ENCODE data around the gene KLF16. TPM values are rescaled to one million over a fixed set of nuclear protein-coding genes. Genes with fewer than 3 reads are reported as not detected.

The KLF16 gene
- total and polyA plus RNA-seq, 2 experiments from 2014 or later, result 6.4 to 16.0 TPM

GRCh38 chr19:1812426-1813191 is 50.8 kb downstream of the KLF16 start:
- Histone ChIP-seq H3K4me2 (peak overlapping the region; percentile 95), H3K4me3 (peak overlapping the region; percentile 41), H3K4me1 (ENCODE audit: insufficient read depth) (peaks cover 5% of the 10 kb centered on the region), H3K36me3 (replicated peaks; ENCODE audit: insufficient read depth, low read depth) (no peaks in the 10 kb centered on the region), H2AFZ (peak overlapping the region; percentile 79), H3K27ac (no peak overlapping the region), H4K20me1 (ENCODE audit: insufficient read depth, poor library complexity, severe bottlenecking) (no peaks in the 10 kb centered on the region), H3K9me3 (ENCODE audit: low read depth) (no peaks in the 10 kb centered on the region), H3K9me2 (replicated peaks; ENCODE audit: insufficient read depth) (no peaks in the 10 kb centered on the region), H3K79me2 (no peaks in the 10 kb centered on the region), H3K27me3 (no peaks in the 10 kb centered on the region)
- no peak for TF ChIP-seq EZH2 (IDR thresholded peaks at IDR 0.05; ENCODE audit: borderline replicate concordance)
- TF ChIP-seq, protein P1, sequence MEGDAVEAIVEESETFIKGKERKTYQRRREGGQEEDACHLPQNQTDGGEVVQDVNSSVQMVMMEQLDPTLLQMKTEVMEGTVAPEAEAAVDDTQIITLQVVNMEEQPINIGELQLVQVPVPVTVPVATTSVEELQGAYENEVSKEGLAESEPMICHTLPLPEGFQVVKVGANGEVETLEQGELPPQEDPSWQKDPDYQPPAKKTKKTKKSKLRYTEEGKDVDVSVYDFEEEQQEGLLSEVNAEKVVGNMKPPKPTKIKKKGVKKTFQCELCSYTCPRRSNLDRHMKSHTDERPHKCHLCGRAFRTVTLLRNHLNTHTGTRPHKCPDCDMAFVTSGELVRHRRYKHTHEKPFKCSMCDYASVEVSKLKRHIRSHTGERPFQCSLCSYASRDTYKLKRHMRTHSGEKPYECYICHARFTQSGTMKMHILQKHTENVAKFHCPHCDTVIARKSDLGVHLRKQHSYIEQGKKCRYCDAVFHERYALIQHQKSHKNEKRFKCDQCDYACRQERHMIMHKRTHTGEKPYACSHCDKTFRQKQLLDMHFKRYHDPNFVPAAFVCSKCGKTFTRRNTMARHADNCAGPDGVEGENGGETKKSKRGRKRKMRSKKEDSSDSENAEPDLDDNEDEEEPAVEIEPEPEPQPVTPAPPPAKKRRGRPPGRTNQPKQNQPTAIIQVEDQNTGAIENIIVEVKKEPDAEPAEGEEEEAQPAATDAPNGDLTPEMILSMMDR (IDR thresholded peaks at IDR 0.05; ENCODE audit: poor library complexity), result peak; percentile 58
- no peak for TF ChIP-seq EZH2phosphoT487 (IDR thresholded peaks at IDR 0.05; ENCODE audit: low read depth, severe bottlenecking, unreplicated experiment)
- WGBS (ENCODE audit: low lambda C conversion rate, missing lambda C conversion rate), result 1% methylated on average over 22 of the region's 47 CpGs
- peak; percentile 93 for DNase-seq (ENCODE audit: low spot score)

DNA sequence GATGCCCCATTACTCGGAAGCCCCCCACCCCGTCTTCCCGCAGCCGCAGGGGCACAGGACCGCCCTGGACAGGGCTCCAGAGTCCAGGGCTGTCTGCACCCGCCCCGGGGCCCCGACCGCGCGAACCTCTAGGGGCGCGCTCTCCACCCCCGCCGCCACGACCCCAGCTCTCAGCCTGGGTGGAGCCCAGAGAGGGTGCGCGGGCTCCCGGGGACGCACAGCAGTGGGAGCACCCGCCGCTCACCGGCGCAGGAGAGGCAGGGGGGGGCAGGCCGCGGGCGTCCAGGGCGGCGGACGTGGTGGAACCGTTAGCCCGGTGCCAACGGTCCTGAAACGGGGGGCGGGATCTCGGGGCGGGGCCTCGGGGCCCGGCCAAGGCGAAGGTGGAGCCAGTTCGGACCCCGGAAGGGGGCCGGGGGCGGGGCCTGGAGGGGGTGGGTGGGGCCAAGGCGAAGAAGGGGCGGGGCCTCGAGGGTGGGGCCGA is 51.4 kb downstream of the KLF16 start, which contains the start of gene ATP8B3:
ATP8B3 (minus strand) TSS at position 335 of the 484 bp plus-strand sequence. CDS start 540 bp downstream, outside the sequence.
- Histone ChIP-seq H3K4me2 (peak within 1 kb of the TSS; percentile 95), H3K9me3 (ENCODE audit: low read depth) (no peaks in the 10 kb centered on the region), H3K79me2 (no peaks in the 10 kb centered on the region), H3K4me3 (peak within 1 kb of the TSS; percentile 41), H3K27me3 (no peaks in the 10 kb centered on the region), H3K9me2 (replicated peaks; ENCODE audit: insufficient read depth) (no peaks in the 10 kb centered on the region), H3K4me1 (ENCODE audit: insufficient read depth) (peaks cover 5% of the 10 kb centered on the region), H3K36me3 (replicated peaks; ENCODE audit: insufficient read depth, low read depth) (no peaks in the 10 kb centered on the region), H2AFZ (peak within 1 kb of the TSS; percentile 79), H4K20me1 (ENCODE audit: insufficient read depth, poor library complexity, severe bottlenecking) (no peaks in the 10 kb centered on the region), H3K27ac (no peak within 1 kb of the TSS)
- WGBS (ENCODE audit: low lambda C conversion rate, missing lambda C conversion rate), result 1% methylated on average over 26 of the region's 48 CpGs
- no peak for DNase-seq (ENCODE audit: low spot score)
- TF ChIP-seq, protein P1 (IDR thresholded peaks at IDR 0.05; ENCODE audit: poor library complexity), result no peak
- TF ChIP-seq EZH2 (IDR thresholded peaks at IDR 0.05; ENCODE audit: borderline replicate concordance) (no peak), EZH2phosphoT487 (IDR thresholded peaks at IDR 0.05; ENCODE audit: low read depth, severe bottlenecking, unreplicated experiment) (no peak)

- peaks cover 5% of the 10 kb centered on the region for H3K4me1 ChIP-seq (ENCODE audit: insufficient read depth)
- no peaks in the 10 kb centered on the region for H3K27me3 ChIP-seq
- TF ChIP-seq, protein P1 (IDR thresholded peaks at IDR 0.05; ENCODE audit: poor library complexity), result no peak
- TF ChIP-seq EZH2phosphoT487 (IDR thresholded peaks at IDR 0.05; ENCODE audit: low read depth, severe bottlenecking, unreplicated experiment) (no peak), EZH2 (IDR thresholded peaks at IDR 0.05; ENCODE audit: borderline replicate concordance) (no peak)
- WGBS (ENCODE audit: low lambda C conversion rate, missing lambda C conversion rate), result 46% methylated on average over 11 of the region's 13 CpGs
- H3K4me2 ChIP-seq, result peak overlapping the region; percentile 95
- no peaks in the 10 kb centered on the region for H4K20me1 ChIP-seq (ENCODE audit: insufficient read depth, poor library complexity, severe bottlenecking)
- H3K4me3 ChIP-seq, result no peak overlapping the region
- no peak overlapping the region for H2AFZ ChIP-seq
- H3K79me2 ChIP-seq, result no peaks in the 10 kb centered on the region
- no peaks in the 10 kb centered on the region for H3K36me3 ChIP-seq (replicated peaks; ENCODE audit: insufficient read depth, low read depth)
- peak; percentile 87 for DNase-seq (ENCODE audit: low spot score)
- no peaks in the 10 kb centered on the region for H3K9me2 ChIP-seq (replicated peaks; ENCODE audit: insufficient read depth)
- H3K27ac ChIP-seq, result no peak overlapping the region
- H3K9me3 ChIP-seq (ENCODE audit: low read depth), result no peaks in the 10 kb centered on the region
These were observed 51.9 kb downstream of the KLF16 start for GRCh38 chr19:1811472-1811894.

Data from hepatocyte (in vitro differentiated cells).